Progenitor cell of endocrine pancreas (in vitro differentiated cells): ENCODE measurements around the gene CLTB. TPM values are rescaled to one million over a fixed set of nuclear protein-coding genes. Genes with fewer than 3 reads are reported as not detected.

Experiments used
- DNase-seq: peaks from one replicate; pipeline ENCODE4 v3.0.0; 2021; ENCODE audit warnings: low spot score; ENCODE audit not compliant: unreplicated experiment
- H3K27ac Mint-ChIP-seq: 2 replicates; pipeline ENCODE4 v1.8.0; 2021; ENCODE audit warnings: mild to moderate bottlenecking, moderate library complexity, mixed read lengths
- H3K27me3 Mint-ChIP-seq: 2 replicates; pipeline ENCODE4 v1.8.0; 2021; ENCODE audit warnings: mixed read lengths
- H3K36me3 Mint-ChIP-seq: 2 replicates; pipeline ENCODE4 v1.8.0; 2022; ENCODE audit warnings: mixed read lengths; ENCODE audit not compliant: insufficient read depth
- H3K4me1 Mint-ChIP-seq: 2 replicates; pipeline ENCODE4 v1.8.0; 2021; ENCODE audit warnings: low read depth, mixed read lengths
- H3K4me3 Mint-ChIP-seq: 2 replicates; pipeline ENCODE4 v1.8.0; 2021; ENCODE audit warnings: low read depth, mild to moderate bottlenecking, moderate library complexity, mixed read lengths
- H3K9me3 Mint-ChIP-seq: 2 replicates; pipeline ENCODE4 v1.8.0; 2021; ENCODE audit warnings: low read depth, mixed read lengths
- CTCF ChIP-seq: fragments of 200-600 bp; sonication (generic); IDR thresholded peaks from one replicate; pipeline ENCODE4 v1.5.0; 2021; ENCODE audit warnings: antibody characterized with exemption, mild to moderate bottlenecking; ENCODE audit not compliant: unreplicated experiment
- total RNA-seq: library from RNA; stranded (reverse); gene quantifications from 2 replicates; pipeline ENCODE4 v1.2.1, GENCODE V29; 2021

Gene CLTB
- total RNA-seq, 1 donor from 2014 or later: 29.1 TPM

DNA sequence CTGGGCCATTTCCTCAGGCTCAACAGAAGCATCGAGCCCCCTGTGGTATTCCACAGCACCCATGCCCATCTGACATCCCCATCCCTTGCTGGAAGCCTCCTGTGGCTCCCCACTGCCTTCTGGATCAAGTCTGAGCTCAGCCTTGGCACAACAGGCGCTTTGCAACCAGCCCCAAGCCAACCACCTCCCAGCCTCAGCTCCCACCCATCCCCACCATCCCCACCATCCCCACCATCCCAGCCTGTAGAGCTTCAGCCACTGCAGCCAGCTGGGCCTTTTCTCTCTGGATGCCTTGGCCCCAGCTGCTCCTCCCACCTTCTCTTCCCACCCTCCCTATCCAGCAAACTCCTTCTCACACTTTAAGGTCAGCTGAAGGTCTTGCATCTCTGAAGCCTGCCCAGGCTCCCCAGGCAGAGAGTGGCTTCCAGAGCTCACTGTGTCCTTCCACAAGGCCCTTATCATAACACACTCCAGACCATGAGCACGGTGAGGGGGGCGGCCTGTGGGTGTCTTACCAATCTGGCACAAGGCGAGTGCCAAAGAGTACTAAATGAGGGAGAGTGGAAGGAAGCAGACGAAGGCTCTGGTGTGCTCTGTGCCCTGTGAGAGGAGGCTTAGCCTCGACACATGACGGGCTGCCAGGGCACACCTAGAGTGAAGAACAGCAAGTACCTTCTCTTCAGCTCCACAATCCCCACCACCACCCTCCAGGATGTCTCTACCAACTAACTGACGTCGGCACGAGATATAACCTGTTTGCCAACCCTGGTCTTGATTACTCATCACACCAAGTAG is 21.3 kb downstream of the CLTB start:
- H3K27ac Mint-ChIP-seq: peak overlapping the region; percentile 11
- H3K27me3 Mint-ChIP-seq: no peaks in the 10 kb centered on the region
- no peak for TF ChIP-seq CTCF
- H3K4me1 Mint-ChIP-seq: no peaks in the 10 kb centered on the region
- H3K4me3 Mint-ChIP-seq: no peak overlapping the region
- H3K9me3 Mint-ChIP-seq: no peaks in the 10 kb centered on the region
- H3K36me3 Mint-ChIP-seq: peaks cover 3% of the 10 kb centered on the region
- no peak for DNase-seq

GRCh38 chr5:176394096-176394495 is 22.2 kb downstream of the CLTB start:
- peaks cover 2% of the 10 kb centered on the region for H3K36me3 Mint-ChIP-seq
- H3K4me3 Mint-ChIP-seq: no peak overlapping the region
- H3K4me1 Mint-ChIP-seq: peaks cover 5% of the 10 kb centered on the region
- DNase-seq: no peak
- no peak overlapping the region for H3K27ac Mint-ChIP-seq
- no peaks in the 10 kb centered on the region for H3K27me3 Mint-ChIP-seq
- TF ChIP-seq CTCF: no peak
- no peaks in the 10 kb centered on the region for H3K9me3 Mint-ChIP-seq

DNA sequence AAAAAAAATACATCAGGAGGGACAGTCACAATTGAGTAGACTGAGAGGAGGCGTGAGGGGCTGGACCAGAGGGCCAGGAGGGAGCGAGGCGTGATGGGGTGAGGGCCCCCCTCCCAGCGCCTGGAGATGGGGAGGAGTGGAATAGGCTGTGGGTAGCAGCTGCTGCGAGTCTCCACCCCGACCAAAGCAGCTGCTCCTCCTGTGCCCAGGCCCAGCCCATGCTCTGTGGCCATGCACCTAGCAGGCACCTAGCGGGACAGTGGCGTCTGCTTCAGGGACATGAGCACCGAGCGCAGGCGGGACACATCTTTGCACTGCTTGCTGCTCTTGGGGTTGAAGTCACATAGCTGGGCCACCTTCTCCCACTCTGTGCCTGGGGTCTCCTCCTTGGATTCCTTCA is 23.8 kb downstream of the CLTB start:
- Mint-ChIP-seq H3K27ac (no peak overlapping the region), H3K36me3 (no peaks in the 10 kb centered on the region), H3K9me3 (no peaks in the 10 kb centered on the region), H3K4me1 (peaks cover 9% of the 10 kb centered on the region), H3K27me3 (no peaks in the 10 kb centered on the region), H3K4me3 (no peak overlapping the region)
- no peak for TF ChIP-seq CTCF
- DNase-seq: no peak

GRCh38 chr5:176391999-176392398 is 24.3 kb downstream of the CLTB start:
- Mint-ChIP-seq H3K4me3 (no peak overlapping the region), H3K27me3 (no peaks in the 10 kb centered on the region), H3K27ac (no peak overlapping the region), H3K9me3 (no peaks in the 10 kb centered on the region), H3K36me3 (no peaks in the 10 kb centered on the region), H3K4me1 (peaks cover 13% of the 10 kb centered on the region)
- no peak for DNase-seq
- TF ChIP-seq CTCF: no peak

GRCh38 chr5:176391479-176391878 is 24.9 kb downstream of the CLTB start:
- no peak overlapping the region for H3K4me3 Mint-ChIP-seq
- no peak for TF ChIP-seq CTCF
- no peaks in the 10 kb centered on the region for H3K9me3 Mint-ChIP-seq
- DNase-seq: no peak
- peaks cover 16% of the 10 kb centered on the region for H3K4me1 Mint-ChIP-seq
- no peaks in the 10 kb centered on the region for H3K27me3 Mint-ChIP-seq
- no peak overlapping the region for H3K27ac Mint-ChIP-seq
- peaks cover 2% of the 10 kb centered on the region for H3K36me3 Mint-ChIP-seq
